Measurements from ENCODE around the gene CAMK2D.

DNA sequence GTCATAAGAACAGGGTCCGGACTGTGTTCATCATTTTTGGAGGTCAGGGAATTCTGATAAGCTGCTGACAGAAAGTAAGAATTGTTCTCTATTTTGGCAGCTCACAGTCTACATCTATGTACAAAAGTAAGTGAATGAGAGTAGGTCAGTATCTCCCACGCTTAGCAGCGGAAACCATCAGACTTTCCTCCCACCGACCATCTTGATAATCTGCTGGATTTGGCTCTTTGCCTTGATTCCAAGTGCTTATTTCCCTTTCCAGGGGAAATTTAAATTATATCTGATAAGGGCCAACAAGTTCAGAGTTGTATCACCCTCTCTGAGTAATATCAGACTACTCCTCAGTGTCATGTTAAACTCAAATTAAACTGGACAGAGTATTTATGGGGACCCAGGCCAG, 118.0 kb downstream of the CAMK2D start:
- TF ChIP-seq, protein P1, sequence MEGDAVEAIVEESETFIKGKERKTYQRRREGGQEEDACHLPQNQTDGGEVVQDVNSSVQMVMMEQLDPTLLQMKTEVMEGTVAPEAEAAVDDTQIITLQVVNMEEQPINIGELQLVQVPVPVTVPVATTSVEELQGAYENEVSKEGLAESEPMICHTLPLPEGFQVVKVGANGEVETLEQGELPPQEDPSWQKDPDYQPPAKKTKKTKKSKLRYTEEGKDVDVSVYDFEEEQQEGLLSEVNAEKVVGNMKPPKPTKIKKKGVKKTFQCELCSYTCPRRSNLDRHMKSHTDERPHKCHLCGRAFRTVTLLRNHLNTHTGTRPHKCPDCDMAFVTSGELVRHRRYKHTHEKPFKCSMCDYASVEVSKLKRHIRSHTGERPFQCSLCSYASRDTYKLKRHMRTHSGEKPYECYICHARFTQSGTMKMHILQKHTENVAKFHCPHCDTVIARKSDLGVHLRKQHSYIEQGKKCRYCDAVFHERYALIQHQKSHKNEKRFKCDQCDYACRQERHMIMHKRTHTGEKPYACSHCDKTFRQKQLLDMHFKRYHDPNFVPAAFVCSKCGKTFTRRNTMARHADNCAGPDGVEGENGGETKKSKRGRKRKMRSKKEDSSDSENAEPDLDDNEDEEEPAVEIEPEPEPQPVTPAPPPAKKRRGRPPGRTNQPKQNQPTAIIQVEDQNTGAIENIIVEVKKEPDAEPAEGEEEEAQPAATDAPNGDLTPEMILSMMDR (IDR thresholded peaks at IDR 0.05 in 8 of 11, conservative IDR thresholded peaks at IDR 0.05 in 3 of 11), result no peak
- no peak for TF ChIP-seq POLR2A (IDR thresholded peaks at IDR 0.05)
